GM19438 (cell line): ENCODE measurements around the gene UTF1.
"Not testable (repeated sequence)": the region's sequence is repeated elsewhere in the genome, so short reads cannot be mapped to it uniquely, and the experiment has no call there.

Source experiments
- ATAC-seq: cut with Tn5 transposase; IDR thresholded peaks from one replicate; pipeline ENCODE4 v1.9.1; 2021; ENCODE audit warnings: low read depth; ENCODE audit not compliant: unreplicated experiment

UTF1 gene

DNA sequence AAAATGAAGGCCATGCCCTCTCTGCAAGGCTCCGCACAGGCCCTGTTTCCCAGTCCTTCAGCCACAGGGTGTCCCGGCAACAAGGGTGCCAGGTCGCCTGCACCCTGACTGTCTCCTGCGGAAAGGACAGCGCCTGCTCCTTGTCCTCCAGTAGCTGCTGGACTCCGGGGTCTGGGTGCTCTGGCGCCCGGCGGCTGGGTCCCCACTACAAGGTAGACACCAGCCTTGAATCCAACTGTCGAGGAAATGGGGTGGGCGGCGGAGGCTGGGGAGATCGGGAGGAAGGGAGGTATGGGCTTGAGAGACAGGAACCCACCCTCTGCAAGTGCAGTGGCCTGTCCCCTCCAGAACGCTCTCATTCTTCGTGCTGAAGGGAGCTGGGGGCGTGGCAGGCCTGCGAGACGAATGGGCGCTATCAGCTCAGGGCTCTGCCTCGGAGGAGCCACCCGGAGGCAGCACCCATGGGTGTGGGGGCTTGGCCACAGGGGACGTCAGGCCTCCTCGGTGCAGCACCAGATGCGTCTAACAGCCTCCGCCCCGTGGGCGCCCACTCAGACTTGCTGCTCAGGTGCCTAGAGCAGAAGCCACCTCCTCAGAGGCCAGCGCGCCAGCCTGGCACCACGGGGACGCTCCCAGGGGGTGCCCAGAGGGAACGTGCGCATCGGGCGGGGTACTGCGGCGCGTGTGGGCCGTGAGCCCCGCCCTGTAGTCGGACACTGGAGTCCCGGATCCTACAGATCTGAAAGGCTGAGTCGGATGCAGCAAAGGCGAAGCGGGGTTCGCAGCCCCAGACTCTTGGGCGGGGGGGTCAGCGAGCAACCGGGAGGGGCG, 31.1 kb downstream of the UTF1 start:
- ATAC-seq: peak; percentile 41

GRCh38 chr10:133261726-133262325, 31.8 kb downstream of the UTF1 start:
- ATAC-seq: peak; percentile 46

DNA sequence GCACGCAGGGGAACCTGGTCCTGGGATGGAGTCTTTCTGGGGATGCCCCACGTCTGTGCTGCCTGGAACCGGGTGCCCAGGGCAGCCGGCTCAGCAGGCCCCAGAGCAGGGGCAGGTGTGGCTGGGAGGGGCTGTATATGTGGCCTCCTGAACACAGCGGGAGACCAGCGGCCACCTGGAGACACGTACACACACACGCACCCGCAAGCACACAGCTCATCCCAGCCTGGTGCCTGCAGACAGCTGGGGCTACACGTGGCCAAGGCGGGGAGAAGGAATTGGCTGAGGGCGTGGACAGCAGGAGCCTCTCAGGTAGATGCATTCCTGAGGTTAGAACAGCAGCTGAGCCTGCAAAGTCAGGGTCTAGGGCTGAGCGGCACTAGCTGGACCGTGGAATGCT, 32.7 kb downstream of the UTF1 start:
- ATAC-seq: no peak

DNA sequence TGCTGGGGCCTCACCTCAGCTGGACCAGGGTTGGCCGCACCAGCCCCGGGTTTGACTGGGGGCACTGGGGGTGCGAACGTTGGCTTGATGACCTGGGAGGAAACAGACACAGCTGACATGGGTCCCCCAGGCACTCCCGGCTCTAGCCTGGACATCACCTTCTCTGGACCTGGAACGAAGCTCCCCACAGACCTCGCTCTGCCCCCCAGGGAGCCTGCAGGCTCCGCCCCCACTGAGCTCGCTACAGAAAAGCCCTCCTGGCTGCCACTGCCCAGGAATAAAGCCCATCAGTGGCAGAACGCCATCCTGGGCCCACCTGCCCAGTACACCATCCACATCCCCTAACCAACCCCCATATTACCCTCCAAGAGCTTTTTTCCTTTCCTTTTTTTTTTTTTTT, 33.7 kb downstream of the UTF1 start:
- no peak for ATAC-seq

GRCh38 chr10:133264461-133264860, 34.4 kb downstream of the UTF1 start:
- no peak for ATAC-seq

GRCh38 chr10:133265052-133265451, 35.0 kb downstream of the UTF1 start:
- ATAC-seq: not testable (repeated sequence)

DNA sequence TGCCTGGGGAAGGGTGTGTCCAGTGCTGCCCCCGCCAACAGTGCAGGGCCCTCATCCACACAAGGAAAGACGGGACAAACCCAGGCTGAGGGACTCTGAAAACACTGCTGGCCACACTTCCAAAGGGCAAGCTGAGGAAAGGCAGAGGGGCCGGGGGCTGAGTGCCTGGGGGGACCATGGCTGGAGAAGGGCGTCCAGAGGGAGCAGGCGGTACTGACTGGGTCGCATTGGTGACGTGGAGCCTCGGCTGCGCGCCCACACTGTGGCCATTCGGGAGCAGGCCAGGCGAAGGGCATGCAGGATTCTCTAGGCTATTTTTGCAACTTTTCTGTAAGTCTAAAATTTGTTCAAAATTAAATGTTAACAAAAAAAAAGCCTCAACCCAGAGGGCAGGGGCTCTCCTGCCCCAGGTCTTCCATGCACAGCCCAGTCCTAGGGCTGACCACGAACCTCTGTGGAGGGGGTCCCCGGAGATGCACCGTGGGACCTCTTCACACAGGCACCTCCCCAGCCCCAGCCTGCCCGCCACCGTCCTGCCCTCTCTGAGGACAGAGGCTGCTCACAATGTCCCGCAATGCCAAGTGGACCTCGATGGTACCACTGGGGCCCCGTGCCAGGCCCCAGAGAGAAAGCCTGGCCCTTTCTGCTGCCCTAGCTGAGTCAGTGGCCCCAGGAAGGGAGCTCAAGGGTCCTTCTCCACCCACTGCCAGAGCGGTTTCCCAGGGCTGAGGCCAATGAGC, 36.2 kb downstream of the UTF1 start:
- ATAC-seq: no peak

GRCh38 chr10:133267293-133267692, 37.3 kb downstream of the UTF1 start:
- ATAC-seq: no peak

DNA sequence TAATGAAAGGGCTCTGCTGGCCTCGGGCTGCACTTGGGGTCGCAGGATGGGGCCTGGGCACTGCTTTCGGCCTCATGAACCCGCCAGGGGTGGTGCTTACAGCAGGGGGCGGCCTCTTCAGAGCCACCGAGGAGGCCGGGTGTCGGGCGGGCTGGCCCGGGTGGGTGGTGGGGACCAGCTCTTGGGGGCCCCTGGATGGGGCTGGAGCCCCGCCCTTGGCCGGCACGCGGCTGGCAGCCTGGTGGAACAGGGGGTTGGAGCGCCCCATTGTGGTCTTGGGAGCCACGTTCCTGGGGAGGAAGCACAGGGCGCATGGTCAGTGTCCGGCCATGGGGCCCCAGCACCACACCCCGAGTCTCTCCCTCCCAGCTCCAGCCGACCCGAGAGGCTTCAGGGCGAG, 37.8 kb downstream of the UTF1 start:
- no peak for ATAC-seq

DNA sequence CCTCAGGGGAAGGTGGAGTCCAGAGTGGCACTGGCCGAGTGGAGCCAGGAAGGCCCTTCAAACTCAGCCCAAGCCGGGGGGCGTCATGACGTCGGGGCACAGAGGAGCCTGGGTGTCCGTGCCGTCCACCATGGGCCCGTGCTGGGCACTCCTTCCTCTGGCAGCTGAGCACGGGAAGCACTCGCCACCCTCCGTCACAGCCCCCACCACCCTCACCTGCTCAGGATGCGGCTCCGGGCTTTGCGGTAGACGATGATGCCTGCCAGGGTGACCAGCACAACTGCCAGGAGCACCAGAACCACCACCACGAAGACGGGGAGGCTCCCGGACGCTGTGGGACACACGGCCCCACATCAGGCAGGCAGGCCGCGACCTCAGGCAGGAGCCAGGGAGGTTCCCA, 38.5 kb downstream of the UTF1 start:
- no peak for ATAC-seq

GRCh38 chr10:133269367-133269766, 39.4 kb downstream of the UTF1 start:
- ATAC-seq: no peak

GRCh38 chr10:133270204-133270603, 40.2 kb downstream of the UTF1 start:
- ATAC-seq: no peak

GRCh38 chr10:133270773-133271297, 40.8 kb downstream of the UTF1 start:
- ATAC-seq: no peak

GRCh38 chr10:133271521-133272300, 41.7 kb downstream of the UTF1 start:
- ATAC-seq: no peak

DNA sequence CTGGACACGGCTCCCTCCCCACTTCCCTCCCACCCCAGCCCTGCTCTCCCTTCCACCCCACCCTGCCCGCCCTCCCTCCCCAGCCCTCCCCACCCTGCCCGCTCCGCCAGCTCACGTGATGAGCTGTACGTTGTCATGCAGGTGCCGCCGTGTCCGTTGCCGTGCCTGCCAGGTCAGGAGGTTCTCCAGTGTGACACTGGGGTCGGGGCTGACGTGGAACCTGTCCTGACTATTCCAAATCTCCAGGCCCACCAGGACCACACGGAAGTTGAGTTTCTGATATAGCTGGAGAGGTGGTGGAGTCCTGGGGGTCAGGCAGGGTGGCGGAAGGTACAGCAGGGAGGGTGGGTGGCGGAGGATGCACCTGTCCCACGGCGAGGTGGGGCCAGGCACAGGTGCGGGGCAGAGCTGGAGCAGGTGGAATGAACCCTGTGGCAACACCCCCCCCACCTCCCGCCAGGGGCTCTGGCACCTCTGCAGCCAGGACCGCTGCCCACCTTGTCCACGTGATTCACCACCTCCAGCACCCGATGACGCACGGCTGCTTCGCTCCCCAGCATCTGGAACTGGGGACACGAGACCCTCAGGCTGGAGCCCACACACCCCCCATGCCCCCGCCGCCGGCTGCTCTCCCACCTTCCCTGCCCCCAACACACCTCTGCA, 42.4 kb downstream of the UTF1 start:
- ATAC-seq: no peak

DNA sequence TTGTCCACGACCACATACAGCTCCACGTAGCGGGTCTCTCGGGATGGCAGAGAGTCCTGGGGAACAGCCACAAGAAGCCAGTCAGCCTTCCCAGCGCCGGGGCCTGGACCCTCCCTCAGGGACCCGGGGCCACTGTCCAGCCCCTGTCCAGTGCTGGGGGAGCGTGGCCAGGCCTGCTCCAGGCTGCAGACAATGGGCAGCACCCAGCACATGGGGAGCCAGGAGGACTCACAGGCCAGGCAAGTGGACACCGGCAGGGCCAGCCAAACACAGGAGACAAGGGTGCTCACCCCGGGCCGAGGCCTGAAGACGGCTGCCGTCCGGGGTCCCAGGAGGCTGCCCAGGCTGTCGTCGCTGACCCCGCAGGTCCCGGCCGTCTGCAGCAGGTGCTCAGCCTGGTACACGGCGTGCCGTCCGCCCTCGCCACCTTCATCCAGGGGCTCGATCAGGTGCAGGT, 43.0 kb downstream of the UTF1 start:
- ATAC-seq: no peak

DNA sequence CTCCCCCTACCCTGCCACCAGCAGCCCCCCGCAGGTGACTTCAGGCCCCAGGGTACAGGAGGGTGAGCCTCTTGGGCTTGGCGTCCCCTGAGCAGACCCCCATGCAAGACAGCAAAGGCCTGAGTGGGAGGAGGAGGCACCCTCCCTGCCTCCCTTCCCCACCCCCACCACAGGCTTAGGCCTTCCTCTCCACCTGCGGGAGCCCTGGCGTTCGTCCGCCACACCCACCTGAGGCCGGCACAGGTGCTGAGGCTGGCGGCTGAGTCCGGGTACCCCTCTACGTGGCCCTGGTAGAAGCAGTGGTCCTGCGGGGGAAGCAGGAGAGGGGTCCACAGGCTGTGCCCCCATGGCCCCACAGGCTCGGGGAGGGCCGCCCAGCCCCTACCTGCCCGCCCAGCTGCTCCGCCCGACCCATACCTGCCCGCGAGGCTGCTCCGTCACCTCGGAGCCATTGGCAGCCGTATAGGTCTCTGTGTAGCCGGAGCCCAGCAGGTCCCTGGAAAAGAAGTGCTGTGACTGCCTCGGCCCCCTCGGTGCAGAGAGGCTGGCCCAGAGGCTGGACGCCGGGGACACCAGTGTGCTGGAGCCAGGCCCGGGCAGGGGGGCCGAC, 43.6 kb downstream of the UTF1 start:
- ATAC-seq: no peak

GRCh38 chr10:133274751-133275683, 45.0 kb downstream of the UTF1 start:
- ATAC-seq: peak; percentile 44
